ENCODE measurements around the gene CUBN. TPM values are rescaled to one million over a fixed set of nuclear protein-coding genes. Genes with fewer than 3 reads are reported as not detected.

The CUBN gene
- total and polyA plus RNA-seq, 10 of the 15 experiments (the other 5 are each of a cell fraction or from before 2014, with no cell fraction given), result under 0.01 to 0.14 (median 0.02) TPM; not detected in 6

Small RNAs within 50 kb of the gene (small RNA-seq; reads per million reads assigned to genes)
- gene AC067747.1, result not detected

Other genes starting within 250 kb of the CUBN start
- 4.3 and 5.0 TPM in 2 replicates for gene TRDMT1, start 71.9 kb upstream of the CUBN start, total RNA-seq (2014; rRNA removed)
- gene TRDMT1, start 71.9 kb upstream of the CUBN start, total RNA-seq (2014; rRNA removed; fragmentation: Illumina TruSeq; extraction: Trizol), result 3.7 and 4.3 TPM in 2 replicates
- gene TRDMT1, start 71.9 kb upstream of the CUBN start, total RNA-seq (2021), result 3.9 and 4.4 TPM in 2 replicates
- gene TRDMT1, start 71.9 kb upstream of the CUBN start, polyA plus RNA-seq (2011; rRNA removed), result 4.5 and 6.1 TPM in 2 replicates
- gene TRDMT1, start 71.9 kb upstream of the CUBN start, polyA plus RNA-seq (2014; fragmentation: Illumina TruSeq; extraction: Trizol), result 4.7 and 9.0 TPM in 2 replicates
- 1 to 10 TPM; 2.3 to 5.2 TPM for gene TRDMT1, start 71.9 kb upstream of the CUBN start, polyA plus RNA-seq (2014; fragmentation: Nextera tagmentation; extraction: Ambion mirVana)
- 2.2 and 3.3 TPM in 2 replicates for gene TRDMT1, start 71.9 kb upstream of the CUBN start, polyA plus RNA-seq (2014; rRNA removed)
- gene TRDMT1, start 71.9 kb upstream of the CUBN start, polyA plus RNA-seq (2016; fragmentation: Nextera tagmentation; extraction: Ambion mirVana), result 1 to 10 TPM; 7.1 to 9.7 TPM
- 256 and 287 TPM in 2 replicates for gene VIM, start 98.4 kb upstream of the CUBN start, total RNA-seq (2014; rRNA removed)
- gene VIM, start 98.4 kb upstream of the CUBN start, total RNA-seq (2014; rRNA removed; fragmentation: Illumina TruSeq; extraction: Trizol), result 119 and 128 TPM in 2 replicates
- 286 TPM in 2 replicates for gene VIM, start 98.4 kb upstream of the CUBN start, total RNA-seq (2021)
- gene VIM, start 98.4 kb upstream of the CUBN start, polyA plus RNA-seq (2011; rRNA removed), result 171 and 172 TPM in 2 replicates
- 217 and 253 TPM in 2 replicates for gene VIM, start 98.4 kb upstream of the CUBN start, polyA plus RNA-seq (2014; fragmentation: Illumina TruSeq; extraction: Trizol)
- 100 to 1,000 TPM in 1 of 2 experiments, 10 to 100 TPM in 1; 44.2 to 115 TPM for gene VIM, start 98.4 kb upstream of the CUBN start, polyA plus RNA-seq (2014; fragmentation: Nextera tagmentation; extraction: Ambion mirVana)
- 146 and 169 TPM in 2 replicates for gene VIM, start 98.4 kb upstream of the CUBN start, polyA plus RNA-seq (2014; rRNA removed)
- 100 to 1,000 TPM; 203 to 214 TPM for gene VIM, start 98.4 kb upstream of the CUBN start, polyA plus RNA-seq (2016; fragmentation: Nextera tagmentation; extraction: Ambion mirVana)

Data from GM12878 (cell line).